HEK293T (cell line): ENCODE measurements around the gene CRBN.

Source experiments
- ARNT ChIP-seq: fragments of 450-650 bp; IDR thresholded peaks from 2 replicates; pipeline ENCODE4 v1.6.1; 2017; ENCODE audit warnings: mild to moderate bottlenecking
- ELF4 ChIP-seq: fragments of 450-650 bp; IDR thresholded peaks from 2 replicates; pipeline ENCODE4 v1.6.1; 2017; ENCODE audit warnings: antibody characterized with exemption
- FOXA1 ChIP-seq: fragments of 450-650 bp; IDR thresholded peaks from 2 replicates; pipeline ENCODE4 v1.6.1; 2016; ENCODE audit warnings: mild to moderate bottlenecking
- FOXM1 ChIP-seq: fragments of 450-650 bp; IDR thresholded peaks from 2 replicates; pipeline ENCODE4 v1.6.1; 2017; ENCODE audit warnings: mild to moderate bottlenecking, borderline replicate concordance
- NFRKB ChIP-seq: fragments of 450-650 bp; IDR thresholded peaks from 2 replicates; pipeline ENCODE4 v1.6.1; 2016; ENCODE audit warnings: mild to moderate bottlenecking, moderate library complexity
- SUZ12 ChIP-seq: fragments of 450-650 bp; IDR thresholded peaks from 2 replicates; pipeline ENCODE4 v1.6.1; 2016; ENCODE audit warnings: mild to moderate bottlenecking

DNA sequence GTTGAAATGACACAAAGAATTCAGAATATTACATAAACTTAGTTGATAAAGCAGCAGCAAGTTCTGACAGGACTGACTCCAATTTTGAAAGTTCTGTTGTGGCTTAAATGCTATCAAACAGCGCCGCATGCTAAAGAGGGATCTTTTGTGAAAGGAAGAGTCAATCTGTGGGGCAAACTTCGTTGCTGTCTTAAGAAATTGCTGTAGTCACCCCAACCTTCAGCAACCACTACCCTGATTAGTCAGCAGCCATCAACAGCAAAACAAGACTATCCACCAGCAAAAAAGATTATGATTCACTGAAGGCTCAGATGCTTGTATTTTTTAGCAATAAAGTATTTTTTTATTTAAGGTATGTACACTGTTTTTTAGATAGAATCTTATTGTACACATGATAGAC is 14.2 kb downstream of the CRBN start:
- TF ChIP-seq FOXM1 (no peak), ELF4 (no peak), ARNT (no peak), NFRKB (no peak), FOXA1 (no peak), SUZ12 (no peak)
